HCT116 (cell line): Measurements from ENCODE around the gene CNTNAP5. TPM values are rescaled to one million over a fixed set of nuclear protein-coding genes. Genes with fewer than 3 reads are reported as not detected.

Experiments used
- ATAC-seq: fragments of 200-7000 bp; cut with Tn5 transposase; 2 replicates; pipeline ENCODE4 v1.9.1; 2020; ENCODE audit warnings: mild to moderate bottlenecking, moderate library complexity
- BruUV-seq: library from RNA; stranded (reverse); fragments of 400-500 nt; replicated peaks from 2 replicates; lab custom pipeline; 2021; lab: Mats Ljungman, UMichigan
- CTCF ChIA-PET: fragments of 300-600 bp; sonication (Branson Sonifier 250); formaldehyde crosslinking; loops from one replicate; lab custom pipeline; 2021; ENCODE audit warnings: antibody characterized with exemption; lab: Charles Lee
- POLR2A ChIA-PET: fragments of 300-600, 350-600 bp; sonication (Branson Sonifier 250); formaldehyde crosslinking; loops from one replicate; lab custom pipeline; 2021; ENCODE audit warnings: antibody characterized with exemption; lab: Charles Lee
- RAD21 ChIA-PET, 2 experiments: fragments of 300-600 bp; sonication (Branson Sonifier 250); formaldehyde crosslinking; loops; one replicate each; lab custom pipeline; 2023; ENCODE audit warnings: low total read pairs in 2 of 2; ENCODE audit not compliant: uncharacterized antibody in 2 of 2, unreplicated experiment in 2 of 2, low non-redundant PET in 1 of 2; lab: Charles Lee
- DNase-seq: peaks from one replicate; pipeline ENCODE4 v3.0.0-alpha.2; 2010; ENCODE audit warnings: low read depth, low spot score
- H2AFZ ChIP-seq: fragments of 200-600 bp; shearing (Covaris generic), sonication (generic); 2 replicates; pipeline ENCODE4 v1.6.1; 2017; ENCODE audit warnings: low read depth, mixed run types, mixed read lengths, antibody characterized with exemption, low read length; ENCODE audit not compliant: poor library complexity, severe bottlenecking
- H3K27ac ChIP-seq: 2 replicates; pipeline ENCODE4 v1.5.1; 2012; ENCODE audit warnings: low read depth, low read length
- H3K27me3 ChIP-seq: fragments of 200-600 bp; sonication (generic); 2 replicates; pipeline ENCODE4 v1.6.1; 2016; ENCODE audit warnings: mixed run types, low read length, mixed read lengths; ENCODE audit not compliant: insufficient read depth
- H3K36me3 ChIP-seq, 2 experiments: fragments of 200-500 bp in 1 of 2; fragments of 200-600 bp in 1 of 2; sonication (Bioruptor generic) in 1 of 2; sonication (generic) in 1 of 2; 2 replicates each; pipeline versions ENCODE4 v1.5.1 to v1.6.1; 2014 to 2016; ENCODE audit warnings: low read length in 2 of 2, inconsistent platforms in 1 of 2, mixed read lengths in 1 of 2, mixed run types in 1 of 2; ENCODE audit not compliant: insufficient read depth in 2 of 2, control insufficient read depth in 1 of 2
- H3K4me1 ChIP-seq, 2 experiments: fragments of 200-600 bp in 1 of 2; sonication (generic) in 1 of 2; 2 replicates each; pipeline versions ENCODE4 v1.5.1 to v1.6.1; 2012 to 2017; ENCODE audit warnings: low read length in 2 of 2, inconsistent platforms in 1 of 2, mild to moderate bottlenecking in 1 of 2, mixed read lengths in 1 of 2, mixed run types in 1 of 2, moderate library complexity in 1 of 2; ENCODE audit not compliant: insufficient read depth in 2 of 2, control insufficient read depth in 1 of 2
- H3K4me2 ChIP-seq: fragments of 200-600 bp; sonication (generic); 2 replicates; pipeline ENCODE4 v1.6.1; 2017; ENCODE audit warnings: mixed run types, low read length, mixed read lengths
- H3K4me3 ChIP-seq, 2 experiments: fragments of 200-600 bp in 1 of 2; sonication (generic) in 1 of 2; replicated peaks in 1 of 2; 2 replicates each; pipeline ENCODE4 v1.5.1; 2011 to 2016; ENCODE audit warnings: low read length in 2 of 2, control low read depth in 1 of 2, low read depth in 1 of 2, mild to moderate bottlenecking in 1 of 2, mixed read lengths in 1 of 2, mixed run types in 1 of 2
- H3K79me2 ChIP-seq: fragments of 200-600 bp; sonication (generic); 2 replicates; pipeline ENCODE4 v1.6.1; 2017; ENCODE audit warnings: mild to moderate bottlenecking, mixed run types, low read length, moderate library complexity, mixed read lengths; ENCODE audit not compliant: insufficient read depth
- H3K9ac ChIP-seq: fragments of 200-600 bp; sonication (generic); 2 replicates; pipeline ENCODE4 v1.6.1; 2016; ENCODE audit warnings: low read length, mixed read lengths
- H3K9me2 ChIP-seq: fragments of 200-600 bp; sonication (generic), shearing (Covaris generic); 2 replicates; pipeline ENCODE4 v1.6.1; 2017; ENCODE audit warnings: mixed run types, mild to moderate bottlenecking, moderate library complexity; ENCODE audit not compliant: insufficient read depth
- H3K9me3 ChIP-seq, 2 experiments: fragments of 200-500 bp in 1 of 2; fragments of 200-600 bp in 1 of 2; sonication (Bioruptor generic) in 1 of 2; sonication (generic) in 1 of 2; 2 replicates each; pipeline ENCODE4 v1.6.1; 2014 to 2017; ENCODE audit warnings: low read length in 2 of 2, mixed read lengths in 2 of 2, inconsistent platforms in 1 of 2, low read depth in 1 of 2, mild to moderate bottlenecking in 1 of 2, mixed run types in 1 of 2, moderate library complexity in 1 of 2; ENCODE audit not compliant: control insufficient read depth in 1 of 2, insufficient read depth in 1 of 2
- H4K20me1 ChIP-seq: fragments of 200-600 bp; sonication (generic), shearing (Covaris generic); 2 replicates; pipeline ENCODE4 v1.6.1; 2017; ENCODE audit warnings: mixed run types, mild to moderate bottlenecking, moderate library complexity; ENCODE audit not compliant: insufficient read depth
- CBX3 ChIP-seq: IDR thresholded peaks from 2 replicates; pipeline ENCODE4 v1.6.1; 2012; ENCODE audit warnings: low read depth
- EGR1 ChIP-seq: IDR thresholded peaks from 2 replicates; pipeline ENCODE4 v1.6.1; 2012; ENCODE audit warnings: low read depth
- ELF1 ChIP-seq: IDR thresholded peaks from 2 replicates; pipeline ENCODE4 v1.6.1; 2012; ENCODE audit warnings: low read depth, borderline replicate concordance
- EZH2 ChIP-seq: fragments of 200-600 bp; sonication (generic); IDR thresholded peaks from 2 replicates; pipeline ENCODE4 v1.6.1; 2017; ENCODE audit warnings: antibody characterized with exemption, mixed run types
- EZH2phosphoT487 ChIP-seq: fragments of 200-600 bp; IDR thresholded peaks from 2 replicates; pipeline ENCODE4 v1.6.1; 2018; ENCODE audit warnings: antibody characterized with exemption, borderline replicate concordance
- FOSL1 ChIP-seq: IDR thresholded peaks from 2 replicates; pipeline ENCODE4 v1.6.1; 2012; ENCODE audit warnings: low read depth
- JUND ChIP-seq: IDR thresholded peaks from 2 replicates; pipeline ENCODE4 v1.6.1; 2012
- POLR2A ChIP-seq: IDR thresholded peaks from 2 replicates; pipeline ENCODE4 v1.7.0; 2011; ENCODE audit warnings: borderline replicate concordance; ENCODE audit not compliant: insufficient read depth, insufficient read length; ENCODE audit errors: extremely low read depth
- RAD21 ChIP-seq: IDR thresholded peaks from 2 replicates; pipeline ENCODE4 v1.6.1; 2012; ENCODE audit warnings: low read depth, mild to moderate bottlenecking
- SIN3A ChIP-seq: IDR thresholded peaks from 2 replicates; pipeline ENCODE4 v1.6.1; 2012; ENCODE audit warnings: low read depth
- SP1 ChIP-seq: IDR thresholded peaks from 2 replicates; pipeline ENCODE4 v1.6.1; 2012; ENCODE audit warnings: low read depth
- SRF ChIP-seq: IDR thresholded peaks from 2 replicates; pipeline ENCODE4 v1.6.1; 2012; ENCODE audit warnings: low read depth
- YY1 ChIP-seq: IDR thresholded peaks from 2 replicates; pipeline ENCODE4 v1.6.1; 2011; ENCODE audit warnings: low read length, low read depth, moderate library complexity, mild to moderate bottlenecking; ENCODE audit not compliant: insufficient replicate concordance; ENCODE audit errors: extremely low read depth
- ZBTB33 ChIP-seq: IDR thresholded peaks from 2 replicates; pipeline ENCODE4 v1.6.1; 2011; ENCODE audit warnings: mild to moderate bottlenecking, low read length, moderate library complexity; ENCODE audit not compliant: insufficient replicate concordance; ENCODE audit errors: extremely low read depth
- ZFX ChIP-seq: fragments of 450-650 bp; IDR thresholded peaks from 2 replicates; pipeline ENCODE4 v1.6.1; 2017
- ZNF274 ChIP-seq: fragments of 200-500 bp; sonication (Bioruptor generic); IDR thresholded peaks from 2 replicates; pipeline ENCODE4 v1.6.1; 2014; ENCODE audit warnings: mild to moderate bottlenecking, low read depth, low read length, inconsistent platforms
- intact Hi-C: fragments of 100-400 bp; cut with micrococcal nuclease; formaldehyde crosslinking; loops from 2 replicates; pipeline ENCODE4 v1.10.0; 2022
- total RNA-seq: library from RNA; stranded (reverse); gene quantifications from one replicate; pipeline ENCODE4 v1.2.1, GENCODE V29; 2021; ENCODE audit not compliant: unreplicated experiment
- TF ChIP-seq, protein P1 (sequence below): IDR thresholded peaks from 2 replicates; pipeline ENCODE4 v1.6.1; 2012
- TF ChIP-seq, protein P2 (sequence below): IDR thresholded peaks from 2 replicates; pipeline ENCODE4 v1.6.1; 2012
- TF ChIP-seq, protein P3 (sequence below), 3 experiments: fragments of 200-600 bp in 1 of 3; sonication (generic) in 1 of 3; IDR thresholded peaks in 2 of 3; conservative IDR thresholded peaks in 1 of 3; 2 replicates each; pipeline ENCODE4 v1.5.1; 2012 to 2017; ENCODE audit warnings: low read depth in 2 of 3, low read length in 2 of 3, antibody characterized with exemption in 1 of 3, borderline replicate concordance in 1 of 3, control low read depth in 1 of 3, mild to moderate bottlenecking in 1 of 3, mixed read lengths in 1 of 3, mixed run types in 1 of 3, moderate library complexity in 1 of 3; ENCODE audit not compliant: insufficient read depth in 1 of 3
- TF ChIP-seq, protein P4 (sequence below): IDR thresholded peaks from 2 replicates; pipeline ENCODE4 v1.6.1; 2012; ENCODE audit warnings: low read depth

The CNTNAP5 gene
- total RNA-seq, 1 experiment from 2014 or later: not detected

- no TSS peak for BruUV-seq
- no peaks in the 10 kb centered on the region for H3K36me3 ChIP-seq
- H3K27me3 ChIP-seq: no peaks in the 10 kb centered on the region
- ChIA-PET POLR2A (no interaction called here), RAD21 (no interaction called here), CTCF (no interaction called here)
- no peaks in the 10 kb centered on the region for H4K20me1 ChIP-seq
- no peaks in the 10 kb centered on the region for H3K4me1 ChIP-seq
- no peak overlapping the region for H3K9ac ChIP-seq
- H3K27ac ChIP-seq: no peak overlapping the region
- DNase-seq (no peak), ATAC-seq (no peak)
- H3K79me2 ChIP-seq: no peaks in the 10 kb centered on the region
- TF ChIP-seq CBX3 (no peak), POLR2A (no peak), JUND (no peak), ZBTB33 (no peak), ZNF274 (no peak), EGR1 (no peak), RAD21 (no peak), FOSL1 (no peak), SRF (no peak), YY1 (no peak), SP1 (no peak), EZH2phosphoT487 (no peak), EZH2 (no peak), SIN3A (no peak), ZFX (no peak), ELF1 (no peak)
- TF ChIP-seq, protein P1, sequence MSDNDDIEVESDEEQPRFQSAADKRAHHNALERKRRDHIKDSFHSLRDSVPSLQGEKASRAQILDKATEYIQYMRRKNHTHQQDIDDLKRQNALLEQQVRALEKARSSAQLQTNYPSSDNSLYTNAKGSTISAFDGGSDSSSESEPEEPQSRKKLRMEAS: no peak
- TF ChIP-seq, protein P2, sequence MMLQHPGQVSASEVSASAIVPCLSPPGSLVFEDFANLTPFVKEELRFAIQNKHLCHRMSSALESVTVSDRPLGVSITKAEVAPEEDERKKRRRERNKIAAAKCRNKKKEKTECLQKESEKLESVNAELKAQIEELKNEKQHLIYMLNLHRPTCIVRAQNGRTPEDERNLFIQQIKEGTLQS: no peak
- TF ChIP-seq, protein P3, sequence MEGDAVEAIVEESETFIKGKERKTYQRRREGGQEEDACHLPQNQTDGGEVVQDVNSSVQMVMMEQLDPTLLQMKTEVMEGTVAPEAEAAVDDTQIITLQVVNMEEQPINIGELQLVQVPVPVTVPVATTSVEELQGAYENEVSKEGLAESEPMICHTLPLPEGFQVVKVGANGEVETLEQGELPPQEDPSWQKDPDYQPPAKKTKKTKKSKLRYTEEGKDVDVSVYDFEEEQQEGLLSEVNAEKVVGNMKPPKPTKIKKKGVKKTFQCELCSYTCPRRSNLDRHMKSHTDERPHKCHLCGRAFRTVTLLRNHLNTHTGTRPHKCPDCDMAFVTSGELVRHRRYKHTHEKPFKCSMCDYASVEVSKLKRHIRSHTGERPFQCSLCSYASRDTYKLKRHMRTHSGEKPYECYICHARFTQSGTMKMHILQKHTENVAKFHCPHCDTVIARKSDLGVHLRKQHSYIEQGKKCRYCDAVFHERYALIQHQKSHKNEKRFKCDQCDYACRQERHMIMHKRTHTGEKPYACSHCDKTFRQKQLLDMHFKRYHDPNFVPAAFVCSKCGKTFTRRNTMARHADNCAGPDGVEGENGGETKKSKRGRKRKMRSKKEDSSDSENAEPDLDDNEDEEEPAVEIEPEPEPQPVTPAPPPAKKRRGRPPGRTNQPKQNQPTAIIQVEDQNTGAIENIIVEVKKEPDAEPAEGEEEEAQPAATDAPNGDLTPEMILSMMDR (IDR thresholded peaks at IDR 0.05 in 2 of 3, conservative IDR thresholded peaks at IDR 0.05 in 1 of 3; ENCODE audit: borderline replicate concordance in 1 of 3, insufficient read depth in 1 of 3, low read depth in 2 of 3, low read length in 2 of 3): no peak
- TF ChIP-seq, protein P4, sequence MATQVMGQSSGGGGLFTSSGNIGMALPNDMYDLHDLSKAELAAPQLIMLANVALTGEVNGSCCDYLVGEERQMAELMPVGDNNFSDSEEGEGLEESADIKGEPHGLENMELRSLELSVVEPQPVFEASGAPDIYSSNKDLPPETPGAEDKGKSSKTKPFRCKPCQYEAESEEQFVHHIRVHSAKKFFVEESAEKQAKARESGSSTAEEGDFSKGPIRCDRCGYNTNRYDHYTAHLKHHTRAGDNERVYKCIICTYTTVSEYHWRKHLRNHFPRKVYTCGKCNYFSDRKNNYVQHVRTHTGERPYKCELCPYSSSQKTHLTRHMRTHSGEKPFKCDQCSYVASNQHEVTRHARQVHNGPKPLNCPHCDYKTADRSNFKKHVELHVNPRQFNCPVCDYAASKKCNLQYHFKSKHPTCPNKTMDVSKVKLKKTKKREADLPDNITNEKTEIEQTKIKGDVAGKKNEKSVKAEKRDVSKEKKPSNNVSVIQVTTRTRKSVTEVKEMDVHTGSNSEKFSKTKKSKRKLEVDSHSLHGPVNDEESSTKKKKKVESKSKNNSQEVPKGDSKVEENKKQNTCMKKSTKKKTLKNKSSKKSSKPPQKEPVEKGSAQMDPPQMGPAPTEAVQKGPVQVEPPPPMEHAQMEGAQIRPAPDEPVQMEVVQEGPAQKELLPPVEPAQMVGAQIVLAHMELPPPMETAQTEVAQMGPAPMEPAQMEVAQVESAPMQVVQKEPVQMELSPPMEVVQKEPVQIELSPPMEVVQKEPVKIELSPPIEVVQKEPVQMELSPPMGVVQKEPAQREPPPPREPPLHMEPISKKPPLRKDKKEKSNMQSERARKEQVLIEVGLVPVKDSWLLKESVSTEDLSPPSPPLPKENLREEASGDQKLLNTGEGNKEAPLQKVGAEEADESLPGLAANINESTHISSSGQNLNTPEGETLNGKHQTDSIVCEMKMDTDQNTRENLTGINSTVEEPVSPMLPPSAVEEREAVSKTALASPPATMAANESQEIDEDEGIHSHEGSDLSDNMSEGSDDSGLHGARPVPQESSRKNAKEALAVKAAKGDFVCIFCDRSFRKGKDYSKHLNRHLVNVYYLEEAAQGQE: no peak
- H3K4me2 ChIP-seq: no peak overlapping the region
- H3K9me2 ChIP-seq: no peaks in the 10 kb centered on the region
- peaks cover 6 to 10% of the 10 kb centered on the region in 2 experiments; a peak in 2 of 4 replicates for H3K9me3 ChIP-seq
- intact Hi-C loops: no loop called here
- no peak overlapping the region for H3K4me3 ChIP-seq
- H2AFZ ChIP-seq: no peak overlapping the region
Measured at GRCh38 chr2:124584615-124585014, 559.5 kb downstream of the CNTNAP5 start.
